DND-41 (cell line): ENCODE measurements around the gene MYO1E.

Experiments
- ATAC-seq: fragments of 200-7000 bp; cut with Tn5 transposase; 3 replicates; pipeline ENCODE4 v1.9.1; 2021; ENCODE audit warnings: low read depth; ENCODE audit not compliant: insufficient read depth
- DNase-seq: peaks from one replicate; pipeline ENCODE4 v3.0.0-alpha.2; 2020
- H2AFZ ChIP-seq: 2 replicates; pipeline ENCODE4 v1.6.0; 2012; ENCODE audit warnings: low read depth, low read length
- H3K27ac ChIP-seq: 2 replicates; pipeline ENCODE4 v1.5.1; 2012; ENCODE audit warnings: low read length, inconsistent platforms
- H3K27me3 ChIP-seq: fragments of 200-600 bp; sonication (generic); 2 replicates; pipeline ENCODE4 v1.6.0; 2012; ENCODE audit warnings: low read length, mild to moderate bottlenecking, inconsistent platforms; ENCODE audit not compliant: insufficient read depth, poor library complexity
- H3K36me3 ChIP-seq: 2 replicates; pipeline ENCODE4 v1.5.1; 2012; ENCODE audit warnings: low read length, inconsistent platforms; ENCODE audit not compliant: insufficient read depth
- H3K4me1 ChIP-seq: 2 replicates; pipeline ENCODE4 v1.5.1; 2012; ENCODE audit warnings: mild to moderate bottlenecking, low read length; ENCODE audit not compliant: insufficient read depth
- H3K4me2 ChIP-seq: 2 replicates; pipeline ENCODE4 v1.6.0; 2012; ENCODE audit warnings: mild to moderate bottlenecking, moderate library complexity, low read length, inconsistent platforms; ENCODE audit not compliant: insufficient read depth
- H3K4me3 ChIP-seq, 2 experiments: fragments of 200-600 bp in 1 of 2; shearing (Covaris generic) in 1 of 2; 2 replicates each; pipeline ENCODE4 v1.5.1; 2012 to 2016; ENCODE audit warnings: inconsistent platforms in 2 of 2, low read length in 2 of 2, mild to moderate bottlenecking in 2 of 2, low read depth in 1 of 2, moderate library complexity in 1 of 2
- H3K79me2 ChIP-seq: 2 replicates; pipeline ENCODE4 v1.6.0; 2012; ENCODE audit warnings: low read length, inconsistent platforms; ENCODE audit not compliant: insufficient read depth
- H3K9ac ChIP-seq: 2 replicates; pipeline ENCODE4 v1.6.0; 2012; ENCODE audit warnings: low read depth, mild to moderate bottlenecking, inconsistent platforms, low read length, moderate library complexity
- H3K9me3 ChIP-seq: 2 replicates; pipeline ENCODE4 v1.5.1; 2012; ENCODE audit warnings: low read length, moderate library complexity, mild to moderate bottlenecking, inconsistent platforms; ENCODE audit not compliant: insufficient read depth, severe bottlenecking
- H4K20me1 ChIP-seq: 2 replicates; pipeline ENCODE4 v1.6.0; 2012; ENCODE audit warnings: low read length; ENCODE audit not compliant: insufficient read depth
- EZH2 ChIP-seq: IDR thresholded peaks from 3 replicates; pipeline ENCODE4 v1.6.1; 2012; ENCODE audit warnings: borderline replicate concordance, low read depth, mild to moderate bottlenecking, moderate library complexity, low read length, inconsistent platforms; ENCODE audit not compliant: severe bottlenecking
- TF ChIP-seq, protein P1 (sequence below): IDR thresholded peaks from 2 replicates; pipeline ENCODE4 v1.5.1; 2012; ENCODE audit warnings: borderline replicate concordance, low read length, moderate library complexity, mild to moderate bottlenecking; ENCODE audit not compliant: poor library complexity, severe bottlenecking; ENCODE audit errors: extremely low read depth

Gene MYO1E

GRCh38 chr15:59186501-59186900 is 186.2 kb downstream of the MYO1E start:
- peaks cover 5% of the 10 kb centered on the region for H3K27me3 ChIP-seq
- H3K4me3 ChIP-seq = no peak overlapping the region
- no peaks in the 10 kb centered on the region for H3K36me3 ChIP-seq
- H3K27ac ChIP-seq = no peak overlapping the region
- no peaks in the 10 kb centered on the region for H3K79me2 ChIP-seq
- no peaks in the 10 kb centered on the region for H4K20me1 ChIP-seq
- no peak overlapping the region for H2AFZ ChIP-seq
- TF ChIP-seq EZH2 = no peak
- TF ChIP-seq, protein P1, sequence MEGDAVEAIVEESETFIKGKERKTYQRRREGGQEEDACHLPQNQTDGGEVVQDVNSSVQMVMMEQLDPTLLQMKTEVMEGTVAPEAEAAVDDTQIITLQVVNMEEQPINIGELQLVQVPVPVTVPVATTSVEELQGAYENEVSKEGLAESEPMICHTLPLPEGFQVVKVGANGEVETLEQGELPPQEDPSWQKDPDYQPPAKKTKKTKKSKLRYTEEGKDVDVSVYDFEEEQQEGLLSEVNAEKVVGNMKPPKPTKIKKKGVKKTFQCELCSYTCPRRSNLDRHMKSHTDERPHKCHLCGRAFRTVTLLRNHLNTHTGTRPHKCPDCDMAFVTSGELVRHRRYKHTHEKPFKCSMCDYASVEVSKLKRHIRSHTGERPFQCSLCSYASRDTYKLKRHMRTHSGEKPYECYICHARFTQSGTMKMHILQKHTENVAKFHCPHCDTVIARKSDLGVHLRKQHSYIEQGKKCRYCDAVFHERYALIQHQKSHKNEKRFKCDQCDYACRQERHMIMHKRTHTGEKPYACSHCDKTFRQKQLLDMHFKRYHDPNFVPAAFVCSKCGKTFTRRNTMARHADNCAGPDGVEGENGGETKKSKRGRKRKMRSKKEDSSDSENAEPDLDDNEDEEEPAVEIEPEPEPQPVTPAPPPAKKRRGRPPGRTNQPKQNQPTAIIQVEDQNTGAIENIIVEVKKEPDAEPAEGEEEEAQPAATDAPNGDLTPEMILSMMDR = no peak
- no peak overlapping the region for H3K4me2 ChIP-seq
- H3K4me1 ChIP-seq = no peaks in the 10 kb centered on the region
- H3K9me3 ChIP-seq = peaks cover 7% of the 10 kb centered on the region
- no peak for ATAC-seq
- no peak for DNase-seq
- no peak overlapping the region for H3K9ac ChIP-seq

DNA sequence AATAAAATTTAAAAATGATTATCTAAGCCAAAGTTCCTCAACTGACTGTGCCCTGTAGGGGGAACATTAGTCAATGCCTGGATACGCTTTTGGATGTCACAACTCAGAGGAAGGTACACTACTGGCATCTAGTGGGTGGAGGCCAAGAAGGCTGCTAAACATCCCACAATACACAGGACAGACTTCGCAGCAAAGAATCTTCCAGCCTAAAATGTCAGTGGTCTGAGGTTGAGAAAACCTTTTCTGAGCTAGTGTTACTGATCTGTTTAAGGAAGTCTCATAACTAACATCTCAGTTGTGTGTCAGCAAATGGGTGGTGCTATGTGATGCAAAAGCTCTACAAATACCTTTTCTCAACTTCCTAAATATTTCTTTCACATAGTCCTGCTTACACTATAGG is 186.9 kb downstream of the MYO1E start:
- Histone ChIP-seq H3K79me2 (no peaks in the 10 kb centered on the region), H3K27me3 (peaks cover 5% of the 10 kb centered on the region), H3K4me2 (no peak overlapping the region), H3K27ac (no peak overlapping the region), H3K9ac (no peak overlapping the region), H3K9me3 (peaks cover 7% of the 10 kb centered on the region), H3K36me3 (no peaks in the 10 kb centered on the region), H4K20me1 (no peaks in the 10 kb centered on the region), H3K4me1 (no peaks in the 10 kb centered on the region), H2AFZ (no peak overlapping the region), H3K4me3 (no peak overlapping the region)
- DNase-seq (no peak), ATAC-seq (no peak)
- TF ChIP-seq, protein P1 = peak; percentile 32
- no peak for TF ChIP-seq EZH2

GRCh38 chr15:59180945-59181600 is 191.6 kb downstream of the MYO1E start:
- no peak for DNase-seq

More at GRCh38 chr15:59180945-59181600, 191.6 kb downstream of the MYO1E start:
- Histone ChIP-seq H3K4me2 (no peak overlapping the region), H3K4me1 (no peaks in the 10 kb centered on the region), H3K79me2 (no peaks in the 10 kb centered on the region), H3K9me3 (peaks cover 7% of the 10 kb centered on the region), H3K36me3 (no peaks in the 10 kb centered on the region), H3K9ac (no peak overlapping the region), H3K27me3 (peaks cover 3% of the 10 kb centered on the region), H3K27ac (no peak overlapping the region), H4K20me1 (no peaks in the 10 kb centered on the region), H3K4me3 (no peak overlapping the region), H2AFZ (no peak overlapping the region)
- TF ChIP-seq EZH2 = no peak
- TF ChIP-seq, protein P1 = no peak
- no peak for ATAC-seq
